H1 (cell line): ENCODE results near the gene NMT1. TPM values are rescaled to one million over a fixed set of nuclear protein-coding genes. Genes with fewer than 3 reads are reported as not detected.
A peak's percentile ranks its signal among the peaks of the same experiment; 100 is the strongest.

ENCODE experiments used
- CTCF ChIA-PET: fragments of 300-600 bp; sonication (Branson Sonifier 250); formaldehyde crosslinking; loops from one replicate; lab custom pipeline; 2021; ENCODE audit not compliant: partially characterized antibody; lab: Charles Lee
- POLR2A ChIA-PET: fragments of 300-600 bp; sonication (Branson Sonifier 250); formaldehyde crosslinking; loops from one replicate; lab custom pipeline; 2021; ENCODE audit warnings: inconsistent platforms; ENCODE audit not compliant: partially characterized antibody; lab: Charles Lee
- DNase-seq, 2 experiments: peaks; one replicate each; pipeline versions ENCODE4 v3.0.0 to v3.0.0-alpha.2; 2010 to 2022; ENCODE audit warnings: low spot score in 2 of 2, low read depth in 1 of 2, mixed read lengths in 1 of 2
- FAIRE-seq: peaks from 2 replicates; lab custom pipeline; 2011; peaks lifted over from hg19 to GRCh38; lab: Jason Lieb, UNC
- H2AFZ ChIP-seq: 2 replicates; pipeline ENCODE4 v1.8.1; 2012; ENCODE audit warnings: low read length, inconsistent platforms
- H2AK5ac ChIP-seq: 2 replicates; pipeline ENCODE4 v1.6.1; 2013; ENCODE audit warnings: low read depth, low read length
- H2BK120ac ChIP-seq: replicated peaks from 2 replicates; pipeline ENCODE3; 2013; ENCODE audit warnings: low read depth, low read length, inconsistent platforms
- H2BK12ac ChIP-seq: 2 replicates; pipeline ENCODE4 v1.6.1; 2013; ENCODE audit warnings: low read depth, low read length
- H2BK15ac ChIP-seq: 2 replicates; pipeline ENCODE4 v1.6.1; 2013; ENCODE audit warnings: low read length
- H2BK20ac ChIP-seq: 2 replicates; pipeline ENCODE4 v1.6.1; 2013; ENCODE audit warnings: low read length
- H2BK5ac ChIP-seq: 2 replicates; pipeline ENCODE4 v1.6.1; 2013; ENCODE audit warnings: low read depth, low read length
- H3K14ac ChIP-seq: 2 replicates; pipeline ENCODE4 v1.6.1; 2013; ENCODE audit warnings: inconsistent platforms; ENCODE audit not compliant: insufficient read length
- H3K18ac ChIP-seq: 2 replicates; pipeline ENCODE4 v1.6.1; 2013; ENCODE audit warnings: low read length; ENCODE audit errors: extremely low read depth
- H3K23ac ChIP-seq: 2 replicates; pipeline ENCODE4 v1.6.1; 2013; ENCODE audit warnings: inconsistent platforms; ENCODE audit not compliant: insufficient read length
- H3K23me2 ChIP-seq: 2 replicates; pipeline ENCODE4 v1.6.1; 2013; ENCODE audit warnings: low read depth, low read length
- H3K27ac ChIP-seq: 2 replicates; pipeline ENCODE4 v1.6.1; 2011; ENCODE audit warnings: low read depth, low read length, inconsistent platforms
- H3K27me3 ChIP-seq, 4 experiments: replicated peaks in 1 of 4; 1 replicate in 1 of 4; 2 replicates in 3 of 4; pipeline versions ENCODE4 v1.6.1 to v1.8.1; 2011 to 2013; ENCODE audit warnings: low read length in 3 of 4, mild to moderate bottlenecking in 3 of 4, inconsistent platforms in 2 of 4, mixed read lengths in 2 of 4, moderate library complexity in 1 of 4; ENCODE audit not compliant: control insufficient read depth in 3 of 4, insufficient read depth in 3 of 4; ENCODE audit errors: extremely low read depth in 1 of 4
- H3K36me3 ChIP-seq, 4 experiments: 2 replicates each; pipeline versions ENCODE4 v1.6.1 to v1.8.1; 2011 to 2013; ENCODE audit warnings: mild to moderate bottlenecking in 4 of 4, low read length in 3 of 4, moderate library complexity in 2 of 4, control low read depth in 1 of 4, inconsistent platforms in 1 of 4; ENCODE audit not compliant: insufficient read depth in 4 of 4, control insufficient read depth in 2 of 4
- H3K4ac ChIP-seq: replicated peaks from 2 replicates; pipeline ENCODE3; 2013; ENCODE audit warnings: low read length, low read depth, mixed read lengths, inconsistent platforms; ENCODE audit not compliant: insufficient read length
- H3K4me1 ChIP-seq, 4 experiments: replicated peaks in 1 of 4; 1 replicate in 1 of 4; 2 replicates in 3 of 4; pipeline versions ENCODE4 v1.6.1 to v1.8.1; 2011 to 2013; ENCODE audit warnings: low read length in 3 of 4, inconsistent platforms in 2 of 4, mixed read lengths in 1 of 4; ENCODE audit not compliant: insufficient read depth in 4 of 4, control insufficient read depth in 3 of 4
- H3K4me2 ChIP-seq, 2 experiments: 2 replicates each; pipeline versions ENCODE4 v1.6.1 to v1.8.1; 2011 to 2013; ENCODE audit warnings: low read depth in 2 of 2, low read length in 2 of 2, control low read depth in 1 of 2, inconsistent platforms in 1 of 2, mild to moderate bottlenecking in 1 of 2; ENCODE audit not compliant: insufficient read depth in 1 of 2
- H3K4me3 ChIP-seq, 4 experiments: fragments of 200-600, 300-600 bp in 1 of 4; sonication (generic), shearing (Covaris generic), sonication (Bioruptor Twin) in 1 of 4; 2 replicates each; pipeline versions ENCODE4 v1.5.1 to v1.8.1; 2011 to 2016; ENCODE audit warnings: low read length in 4 of 4, low read depth in 3 of 4, control low read depth in 2 of 4, inconsistent platforms in 2 of 4, mild to moderate bottlenecking in 2 of 4, mixed read lengths in 1 of 4, moderate library complexity in 1 of 4; ENCODE audit not compliant: insufficient read depth in 2 of 4; ENCODE audit errors: extremely low read depth in 1 of 4
- H3K56ac ChIP-seq: replicated peaks from 2 replicates; pipeline ENCODE3; 2013; ENCODE audit warnings: low read depth, mild to moderate bottlenecking, mixed read lengths, low read length, inconsistent platforms; ENCODE audit not compliant: insufficient read length
- H3K79me1 ChIP-seq: 2 replicates; pipeline ENCODE4 v1.6.1; 2013; ENCODE audit warnings: low read depth, low read length, control low read depth
- H3K79me2 ChIP-seq, 2 experiments: 2 replicates each; pipeline versions ENCODE4 v1.6.1 to v1.8.1; 2012 to 2013; ENCODE audit warnings: low read length in 2 of 2, mild to moderate bottlenecking in 2 of 2, inconsistent platforms in 1 of 2; ENCODE audit not compliant: insufficient read depth in 2 of 2, control insufficient read depth in 1 of 2
- H3K9ac ChIP-seq, 4 experiments: replicated peaks in 1 of 4; 1 replicate in 1 of 4; 2 replicates in 3 of 4; pipeline versions ENCODE4 v1.6.1 to v1.8.1; 2011 to 2013; ENCODE audit warnings: low read depth in 3 of 4, low read length in 3 of 4, control low read depth in 2 of 4, mild to moderate bottlenecking in 2 of 4, moderate library complexity in 2 of 4, inconsistent platforms in 1 of 4; ENCODE audit errors: extremely low read depth in 1 of 4
- H3K9me3 ChIP-seq, 2 experiments: 2 replicates each; pipeline versions ENCODE4 v1.6.1 to v1.8.1; 2012 to 2013; ENCODE audit warnings: mild to moderate bottlenecking in 2 of 2, moderate library complexity in 2 of 2, control low read depth in 1 of 2, inconsistent platforms in 1 of 2, low read depth in 1 of 2, low read length in 1 of 2, mixed read lengths in 1 of 2; ENCODE audit not compliant: insufficient read depth in 2 of 2
- H4K20me1 ChIP-seq, 2 experiments: replicated peaks in 1 of 2; 2 replicates each; pipeline versions ENCODE3 to v1.8.1; 2011 to 2013; ENCODE audit warnings: inconsistent platforms in 2 of 2, low read length in 2 of 2, mild to moderate bottlenecking in 1 of 2; ENCODE audit not compliant: insufficient read depth in 2 of 2, control insufficient read depth in 1 of 2
- H4K5ac ChIP-seq: 2 replicates; pipeline ENCODE4 v1.6.1; 2013; ENCODE audit warnings: low read length, low read depth, mixed read lengths, inconsistent platforms; ENCODE audit not compliant: insufficient read length
- H4K8ac ChIP-seq: 2 replicates; pipeline ENCODE4 v1.8.0; 2013; ENCODE audit warnings: mild to moderate bottlenecking, moderate library complexity, low read length, inconsistent platforms; ENCODE audit not compliant: insufficient read depth; ENCODE audit errors: extremely low read depth
- H4K91ac ChIP-seq: replicated peaks from 2 replicates; pipeline ENCODE3; 2013; ENCODE audit warnings: low read length, mixed read lengths, inconsistent platforms; ENCODE audit not compliant: insufficient read length
- BCL11A ChIP-seq, 2 experiments: IDR thresholded peaks; one replicate each; pipeline ENCODE4 v1.6.1; 2011; ENCODE audit warnings: low read depth in 2 of 2, low read length in 2 of 2, mild to moderate bottlenecking in 2 of 2
- CHD1 ChIP-seq: IDR thresholded peaks from 2 replicates; pipeline ENCODE4 v1.6.1; 2012; ENCODE audit warnings: low read depth, low read length, improper control_type of control experiment
- CHD2 ChIP-seq: IDR thresholded peaks from 2 replicates; pipeline ENCODE4 v1.6.1; 2012; ENCODE audit warnings: low read length, improper control_type of control experiment
- CTBP2 ChIP-seq: IDR thresholded peaks from 2 replicates; pipeline ENCODE4 v1.7.0; 2011; ENCODE audit warnings: borderline replicate concordance, mild to moderate bottlenecking, moderate library complexity, mixed read lengths, low read length; ENCODE audit not compliant: insufficient read depth, insufficient read length
- EP300 ChIP-seq, 2 experiments: IDR thresholded peaks; 1 replicate in 1 of 2; 2 replicates in 1 of 2; pipeline ENCODE4 v1.6.1; 2011 to 2012; ENCODE audit warnings: low read depth in 2 of 2, low read length in 2 of 2, mild to moderate bottlenecking in 2 of 2, borderline replicate concordance in 1 of 2, inconsistent platforms in 1 of 2, moderate library complexity in 1 of 2
- EZH2 ChIP-seq: fragments of 200-600 bp; sonication (generic); IDR thresholded peaks from 2 replicates; pipeline ENCODE4 v1.7.1; 2012; ENCODE audit warnings: low read depth, mild to moderate bottlenecking, moderate library complexity, low read length, inconsistent platforms; ENCODE audit not compliant: severe bottlenecking
- FOSL1 ChIP-seq: IDR thresholded peaks from 2 replicates; pipeline ENCODE4 v1.6.1; 2011; ENCODE audit warnings: mild to moderate bottlenecking, low read depth, low read length, moderate library complexity; ENCODE audit not compliant: insufficient read depth
- GABPA ChIP-seq: IDR thresholded peaks from 2 replicates; pipeline ENCODE4 v1.6.1; 2011; ENCODE audit warnings: mild to moderate bottlenecking, low read length, moderate library complexity, borderline replicate concordance; ENCODE audit not compliant: insufficient read depth
- RNF2 ChIP-seq: fragments of 200-900, 300-1000 bp; sonication (generic); IDR thresholded peaks from 2 replicates; pipeline ENCODE4 v1.7.1; 2016; ENCODE audit warnings: borderline replicate concordance, low read depth, mild to moderate bottlenecking, antibody characterized with exemption, low read length; ENCODE audit not compliant: poor library complexity, severe bottlenecking; ENCODE audit errors: missing control alignments
- SAP30 ChIP-seq: fragments of 300-600 bp; sonication (generic); IDR thresholded peaks from 2 replicates; pipeline ENCODE4 v1.7.1; 2012; ENCODE audit warnings: low read length, moderate library complexity, mild to moderate bottlenecking, inconsistent platforms; ENCODE audit not compliant: insufficient read depth, insufficient replicate concordance
- SIRT6 ChIP-seq: IDR thresholded peaks from one replicate; pipeline ENCODE4 v1.7.1; 2012; ENCODE audit warnings: low read length, inconsistent platforms
- TCF12 ChIP-seq: IDR thresholded peaks from 2 replicates; pipeline ENCODE4 v1.6.1; 2011; ENCODE audit warnings: low read depth, mild to moderate bottlenecking, low read length
- TEAD4 ChIP-seq: IDR thresholded peaks from 2 replicates; pipeline ENCODE4 v1.6.1; 2012; ENCODE audit warnings: low read depth, low read length, inconsistent platforms, mixed read lengths
- WGBS, 2 experiments: shearing (Covaris generic) in 1 of 2; methylation state at CpG; one replicate each; pipeline versions ENCODE4 v1.1.6 to v1.1.7; 2013 to 2015; ENCODE audit warnings: low lambda C conversion rate in 2 of 2, mixed read lengths in 2 of 2, inconsistent platforms in 1 of 2, low coverage in 1 of 2, missing lambda C conversion rate in 1 of 2; ENCODE audit not compliant: insufficient replicate concordance in 2 of 2, insufficient coverage in 1 of 2, insufficient read length in 1 of 2; ENCODE audit errors: extremely low coverage in 1 of 2, missing lambda C conversion rate in 1 of 2; 5-methylcytosine and 5-hydroxymethylcytosine counted together
- polyA plus RNA-seq, 7 experiments: library from polyadenylated mRNA; depleted of rRNA in 3 of 7; stranded (reverse) in 5 of 7; unstranded in 2 of 7; fragments of >200 nt in 5 of 7; fragments of 200-250 nt in 2 of 7; gene quantifications; 1 replicate in 5 of 7; 2 replicates in 1 of 7; 4 replicates in 1 of 7; pipeline versions ENCODE4 v1.2.1 to v1.2.3, GENCODE V29; 2011 to 2013; ENCODE audit warnings: missing spikeins in 2 of 7, mixed read lengths in 2 of 7
- total RNA-seq: library from RNA; stranded (reverse); fragmentation: NEBNext Ultra II Directional; extraction: Animal tissue kit (Norgen Biotek cat#: 25700); gene quantifications from 2 replicates; pipeline ENCODE4 v1.2.1, GENCODE V29; 2021

NMT1 gene
- total and polyA plus RNA-seq, 2 of the 8 experiments (the other 6 are each of a cell fraction or from before 2014, with no cell fraction given) = 42.9 to 149 TPM

DNA sequence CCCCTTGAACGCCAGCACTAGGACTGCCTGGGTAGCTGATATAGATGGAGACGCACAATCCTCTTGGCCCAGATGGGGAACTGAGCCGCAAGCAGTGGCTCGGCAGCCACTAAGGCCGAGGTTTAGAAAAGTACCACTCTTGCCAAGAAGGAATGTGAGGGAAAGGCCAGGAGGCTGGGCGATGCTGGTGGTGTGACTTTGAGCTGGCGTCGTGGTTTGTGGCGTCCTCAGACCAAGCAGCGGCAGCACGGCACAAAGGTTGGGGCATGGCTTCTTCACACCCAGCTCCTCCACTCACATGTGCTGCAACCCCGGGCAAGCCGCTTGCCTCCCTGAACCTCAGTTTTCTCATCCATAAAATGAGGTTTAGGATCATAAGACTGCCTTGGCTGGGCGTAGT lies 25.3 kb upstream of the NMT1 start:
- Histone ChIP-seq H2BK5ac (0 out of 2 replicates have a peak overlapping the region, but pooled peaks have one; percentile 13), H3K79me1 (peaks cover 10% of the 10 kb centered on the region), H3K56ac (no peak overlapping the region), H3K23ac (no peak overlapping the region), H2BK12ac (no peak overlapping the region), H3K9ac (no peak overlapping the region), H3K23me2 (0 out of 2 replicates have a peak, but pooled peaks cover 2% of the 10 kb centered on the region), H2AFZ (no peak overlapping the region), H3K4me2 (no peak overlapping the region), H3K4ac (no peak overlapping the region), H3K4me1 (peaks cover 1 to 5% (median 3%) of the 10 kb centered on the region in 4 experiments), H3K36me3 (peaks cover 0 to 20% (median 5%) of the 10 kb centered on the region in 4 experiments; a peak in 5 of 8 replicates), H3K27ac (no peak overlapping the region), H3K18ac (no peak overlapping the region), H3K4me3 (no peak overlapping the region), H3K14ac (no peak overlapping the region), H2AK5ac (no peak overlapping the region), H4K5ac (no peak overlapping the region), H3K27me3 (no peaks in the 10 kb centered on the region), H3K79me2 (peaks cover 0 to 10% of the 10 kb centered on the region in 2 experiments; a peak in 1 of 4 replicates), H4K8ac (no peak overlapping the region; the same call in 1 of the 2 replicates), H2BK15ac (no peak overlapping the region), H2BK20ac (no peak overlapping the region), H3K9me3 (no peaks in the 10 kb centered on the region), H4K20me1 (peaks cover 7 to 8% of the 10 kb centered on the region in 2 experiments), H4K91ac (no peak overlapping the region), H2BK120ac (no peak overlapping the region)
- CTCF ChIA-PET = interaction anchor here (1.0 to 14.2 kb wide), 3 partner anchors 10 to 49 kb away, joined by 3 to 120 read pairs (median 4); no protein-coding TSS in a partner anchor
- 91% methylated on average over 14 of the region's 14 CpGs; no CpG with 5 or more reads in 1 of the 2 experiments for WGBS, 2 experiments
- DNase-seq = no peak
- POLR2A ChIA-PET = no interaction called here
- no peak for FAIRE-seq
- TF ChIP-seq CHD2 (no peak), CTBP2 (no peak), BCL11A (IDR thresholded peaks at IDR 0.05; ENCODE audit: low read depth in 2 of 2, low read length in 2 of 2) (no peak), FOSL1 (no peak), EP300 (IDR thresholded peaks at IDR 0.05; ENCODE audit: borderline replicate concordance in 1 of 2, low read depth in 2 of 2, low read length in 2 of 2) (no peak), RNF2 (no peak), EZH2 (no peak), SAP30 (no peak), GABPA (no peak), CHD1 (no peak), SIRT6 (no peak), TCF12 (no peak), TEAD4 (no peak)
